Activated CD4-positive, alpha-beta memory T cell treated with anti-CD3 and anti-CD28 coated beads, Interleukin-2, amount 10 ng/mL, durations not matched to agents 7 days and 5 days (primary cell): ENCODE measurements around the gene TSPAN9. TPM values are rescaled to one million over a fixed set of nuclear protein-coding genes. Genes with fewer than 3 reads are reported as not detected.

Source experiments
- CTCF ChIA-PET: fragments of 350-600 bp; sonication (Branson Sonifier 250); formaldehyde crosslinking; loops from one replicate; lab custom pipeline; 2021; ENCODE audit warnings: antibody characterized with exemption, inconsistent platforms; lab: Charles Lee
- POLR2A ChIA-PET: fragments of 350-600 bp; sonication (Branson Sonifier 250); formaldehyde crosslinking; loops from one replicate; lab custom pipeline; 2021; ENCODE audit warnings: antibody characterized with exemption; lab: Charles Lee
- DNase-seq: peaks from one replicate; pipeline ENCODE4 v3.0.0-alpha.2; 2020
- H3K27ac Mint-ChIP-seq: one replicate; pipeline ENCODE4 v1.8.0; 2021; ENCODE audit warnings: mild to moderate bottlenecking, mixed read lengths
- H3K27me3 Mint-ChIP-seq: one replicate; pipeline ENCODE4 v1.8.0; 2021; ENCODE audit warnings: mixed read lengths
- H3K36me3 Mint-ChIP-seq: one replicate; pipeline ENCODE4 v1.8.0; 2021; ENCODE audit warnings: low read depth, mixed read lengths
- H3K4me1 Mint-ChIP-seq: one replicate; pipeline ENCODE4 v1.8.0; 2021; ENCODE audit warnings: mixed read lengths
- H3K4me3 Mint-ChIP-seq: one replicate; pipeline ENCODE4 v1.8.0; 2021; ENCODE audit warnings: mild to moderate bottlenecking, mixed read lengths
- H3K9me3 Mint-ChIP-seq: one replicate; pipeline ENCODE4 v1.8.0; 2021; ENCODE audit warnings: mixed read lengths
- total RNA-seq, 2 experiments: library from RNA; stranded (reverse); gene quantifications; one replicate each; pipeline ENCODE4 v1.2.3, GENCODE V29; 2021

TSPAN9 gene
- total RNA-seq, 2 experiments from 2014 or later = 0.18 to 0.28 TPM

- Mint-ChIP-seq H3K27ac (no peak overlapping the region), H3K9me3 (no peaks in the 10 kb centered on the region), H3K27me3 (peaks cover 6% of the 10 kb centered on the region), H3K4me3 (no peak overlapping the region), H3K4me1 (peaks cover 7% of the 10 kb centered on the region), H3K36me3 (no peaks in the 10 kb centered on the region)
- ChIA-PET POLR2A (no interaction called here), CTCF (no interaction called here)
- no peak for DNase-seq
Measured at GRCh38 chr12:3247077-3247476, 169.9 kb downstream of the TSPAN9 start.

DNA sequence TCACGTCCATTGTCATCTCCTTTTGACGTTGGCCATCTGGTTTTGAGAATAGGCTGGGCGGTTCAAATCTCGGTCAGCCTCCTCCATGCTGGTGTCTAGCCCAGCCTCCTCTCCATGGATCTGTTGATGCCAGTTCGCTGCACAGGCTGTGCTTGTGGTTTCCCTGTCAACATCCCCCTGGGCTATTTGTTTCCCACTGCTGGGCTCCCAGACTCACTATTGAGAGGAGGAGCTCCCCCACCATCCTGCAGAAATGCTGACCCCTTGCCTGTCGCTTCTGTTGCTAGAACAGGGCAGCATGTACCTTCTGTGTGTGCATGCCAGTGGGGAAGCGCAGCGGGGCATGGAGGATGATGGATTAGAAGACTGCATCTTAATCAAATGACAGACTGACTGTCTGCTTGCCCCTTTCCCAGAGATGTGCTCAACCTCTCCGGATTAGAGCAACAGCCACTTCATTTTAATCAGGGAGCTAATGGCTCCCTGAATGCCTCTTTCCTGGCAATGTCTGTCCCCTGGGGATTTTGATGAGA, 170.5 kb downstream of the TSPAN9 start:
- ChIA-PET CTCF (no interaction called here), POLR2A (no interaction called here)
- H3K27me3 Mint-ChIP-seq = peaks cover 5% of the 10 kb centered on the region
- H3K27ac Mint-ChIP-seq = no peak overlapping the region
- DNase-seq = no peak
- H3K4me3 Mint-ChIP-seq = no peak overlapping the region
- H3K4me1 Mint-ChIP-seq = peaks cover 7% of the 10 kb centered on the region
- no peaks in the 10 kb centered on the region for H3K9me3 Mint-ChIP-seq
- no peaks in the 10 kb centered on the region for H3K36me3 Mint-ChIP-seq

GRCh38 chr12:3249081-3249800, 172.1 kb downstream of the TSPAN9 start:
- H3K27me3 Mint-ChIP-seq = peaks cover 4% of the 10 kb centered on the region
- no peak overlapping the region for H3K27ac Mint-ChIP-seq
- peaks cover 7% of the 10 kb centered on the region for H3K4me1 Mint-ChIP-seq
- no peak for DNase-seq
- no peaks in the 10 kb centered on the region for H3K36me3 Mint-ChIP-seq
- no peaks in the 10 kb centered on the region for H3K9me3 Mint-ChIP-seq
- CTCF ChIA-PET = no interaction called here
- POLR2A ChIA-PET = no interaction called here
- H3K4me3 Mint-ChIP-seq = no peak overlapping the region

DNA sequence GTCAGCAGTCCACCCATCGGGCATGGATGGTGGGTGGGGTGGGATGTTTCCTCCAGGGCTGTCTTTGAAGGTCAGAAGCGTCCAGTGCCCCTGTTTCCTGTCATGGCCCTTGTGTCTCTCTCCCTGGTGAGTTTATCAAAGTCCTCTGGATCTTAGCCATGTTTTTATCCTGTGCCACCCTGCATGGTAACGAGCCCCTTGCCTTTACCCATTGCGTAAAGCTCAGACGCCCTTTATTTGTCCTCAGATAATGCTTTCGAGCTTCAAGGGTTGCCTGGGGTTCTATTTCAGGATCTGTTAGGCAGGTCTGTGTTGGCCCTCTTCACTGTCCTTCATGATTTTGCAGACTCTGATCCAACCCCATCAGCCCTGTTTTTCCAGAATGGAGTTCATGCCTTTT, 172.9 kb downstream of the TSPAN9 start:
- DNase-seq = no peak
- H3K4me3 Mint-ChIP-seq = no peak overlapping the region
- peaks cover 4% of the 10 kb centered on the region for H3K27me3 Mint-ChIP-seq
- CTCF ChIA-PET = no interaction called here
- H3K27ac Mint-ChIP-seq = no peak overlapping the region
- peaks cover 7% of the 10 kb centered on the region for H3K4me1 Mint-ChIP-seq
- H3K9me3 Mint-ChIP-seq = no peaks in the 10 kb centered on the region
- no peaks in the 10 kb centered on the region for H3K36me3 Mint-ChIP-seq
- POLR2A ChIA-PET = no interaction called here

DNA sequence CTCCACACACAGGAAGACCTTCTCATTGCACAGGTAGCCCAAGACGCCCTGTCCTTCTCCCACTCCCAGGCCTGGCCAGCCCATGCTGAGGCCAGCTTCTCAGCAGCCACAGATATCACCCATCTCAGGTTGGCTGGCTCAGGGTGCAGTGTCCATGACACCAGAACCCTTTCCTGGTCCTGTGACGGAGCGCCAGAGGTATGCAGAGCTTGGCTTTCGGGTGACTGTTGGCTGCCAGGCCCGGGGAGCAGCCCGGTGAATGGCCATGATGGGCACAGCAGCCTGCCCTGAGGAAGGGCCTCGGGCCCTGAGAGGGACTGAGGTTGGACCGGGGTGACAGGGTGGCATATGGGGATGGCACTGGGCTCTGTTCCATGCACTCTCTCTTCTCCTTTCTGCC, 173.4 kb downstream of the TSPAN9 start:
- no peaks in the 10 kb centered on the region for H3K36me3 Mint-ChIP-seq
- POLR2A ChIA-PET = no interaction called here
- peaks cover 4% of the 10 kb centered on the region for H3K27me3 Mint-ChIP-seq
- H3K4me3 Mint-ChIP-seq = no peak overlapping the region
- CTCF ChIA-PET = no interaction called here
- DNase-seq = no peak
- H3K27ac Mint-ChIP-seq = no peak overlapping the region
- H3K4me1 Mint-ChIP-seq = peaks cover 7% of the 10 kb centered on the region
- H3K9me3 Mint-ChIP-seq = no peaks in the 10 kb centered on the region

DNA sequence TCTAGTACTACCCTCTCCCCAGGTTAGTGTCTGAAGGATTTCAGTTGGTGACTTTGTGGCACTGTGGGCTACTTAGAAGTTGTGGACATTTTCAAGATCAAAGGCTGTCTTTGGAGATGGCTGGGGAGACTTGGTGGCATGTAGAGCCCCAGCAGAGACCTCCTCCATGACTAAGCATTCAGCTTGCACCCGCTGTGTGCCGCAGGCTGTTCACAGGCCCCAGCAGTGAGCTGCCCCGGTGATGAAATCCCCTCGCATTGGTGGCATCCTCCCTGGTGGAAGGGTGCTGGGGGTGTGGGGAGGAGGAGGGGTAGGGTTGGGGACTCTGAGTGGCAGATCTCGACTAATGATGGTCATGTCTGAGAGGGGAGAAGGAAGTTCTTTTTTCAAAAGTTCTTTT, 173.9 kb downstream of the TSPAN9 start:
- peaks cover 4% of the 10 kb centered on the region for H3K27me3 Mint-ChIP-seq
- POLR2A ChIA-PET = no interaction called here
- CTCF ChIA-PET = no interaction called here
- H3K4me1 Mint-ChIP-seq = peaks cover 7% of the 10 kb centered on the region
- no peaks in the 10 kb centered on the region for H3K9me3 Mint-ChIP-seq
- H3K4me3 Mint-ChIP-seq = no peak overlapping the region
- no peaks in the 10 kb centered on the region for H3K36me3 Mint-ChIP-seq
- DNase-seq = no peak
- H3K27ac Mint-ChIP-seq = no peak overlapping the region

- POLR2A ChIA-PET = no interaction called here
- peaks cover 4% of the 10 kb centered on the region for H3K27me3 Mint-ChIP-seq
- H3K27ac Mint-ChIP-seq = no peak overlapping the region
- DNase-seq = no peak
- no peak overlapping the region for H3K4me3 Mint-ChIP-seq
- no peaks in the 10 kb centered on the region for H3K9me3 Mint-ChIP-seq
- H3K36me3 Mint-ChIP-seq = no peaks in the 10 kb centered on the region
- CTCF ChIA-PET = no interaction called here
- peaks cover 7% of the 10 kb centered on the region for H3K4me1 Mint-ChIP-seq
Measured at GRCh38 chr12:3251691-3252090, 174.5 kb downstream of the TSPAN9 start.

DNA sequence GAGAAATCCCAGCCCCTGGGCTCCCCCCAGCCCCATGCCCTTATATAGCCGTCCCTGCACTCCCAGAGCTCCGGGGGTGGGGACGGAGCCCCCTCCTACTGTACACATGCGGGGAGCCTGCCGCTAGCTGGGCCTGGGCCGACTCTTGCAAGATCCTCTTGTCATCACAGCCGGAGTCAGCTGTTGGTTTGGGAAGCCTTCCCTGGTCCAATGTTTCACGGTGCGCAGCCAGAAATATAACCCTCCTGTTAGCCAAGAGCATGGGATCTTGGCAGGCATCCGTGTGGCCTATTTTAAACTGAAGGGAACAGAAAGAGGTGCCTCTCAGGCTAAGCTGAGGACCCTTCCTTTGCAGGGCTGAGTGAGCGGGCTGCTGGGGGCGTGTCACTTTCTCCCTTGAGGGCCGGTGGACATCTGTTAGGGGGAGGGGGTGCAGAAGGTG, 175.3 kb downstream of the TSPAN9 start:
- Mint-ChIP-seq H3K9me3 (no peaks in the 10 kb centered on the region), H3K4me1 (peaks cover 7% of the 10 kb centered on the region), H3K4me3 (no peak overlapping the region), H3K36me3 (no peaks in the 10 kb centered on the region), H3K27ac (no peak overlapping the region), H3K27me3 (peaks cover 4% of the 10 kb centered on the region)
- CTCF ChIA-PET = no interaction called here
- POLR2A ChIA-PET = no interaction called here
- DNase-seq = no peak

GRCh38 chr12:3253682-3254275, 176.6 kb downstream of the TSPAN9 start:
- peaks cover 7% of the 10 kb centered on the region for H3K4me1 Mint-ChIP-seq
- ChIA-PET POLR2A (no interaction called here), CTCF (no interaction called here)
- H3K27ac Mint-ChIP-seq = no peak overlapping the region
- no peaks in the 10 kb centered on the region for H3K9me3 Mint-ChIP-seq
- no peak for DNase-seq
- no peak overlapping the region for H3K4me3 Mint-ChIP-seq
- H3K36me3 Mint-ChIP-seq = no peaks in the 10 kb centered on the region
- peaks cover 4% of the 10 kb centered on the region for H3K27me3 Mint-ChIP-seq

DNA sequence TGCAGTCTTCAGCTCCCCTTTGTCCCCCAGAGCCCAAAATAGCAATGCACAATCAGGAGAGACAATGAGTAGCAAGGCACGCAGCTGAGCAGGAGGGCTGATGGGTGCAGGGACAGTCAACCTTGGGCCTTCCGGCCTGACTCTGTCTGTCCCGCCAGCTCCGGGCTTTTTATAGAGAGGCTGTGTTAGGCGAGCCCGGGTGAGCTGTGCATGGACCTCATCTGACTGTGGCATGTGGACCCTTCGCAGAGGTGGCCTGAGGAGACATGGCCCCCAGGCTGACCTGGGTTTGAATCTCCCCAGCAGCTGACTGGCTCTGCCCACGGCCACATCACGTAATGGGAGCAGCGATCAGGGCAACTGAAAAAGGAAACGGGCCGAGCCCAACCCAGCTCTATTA, 177.9 kb downstream of the TSPAN9 start:
- Mint-ChIP-seq H3K36me3 (no peaks in the 10 kb centered on the region), H3K27me3 (peaks cover 4% of the 10 kb centered on the region), H3K4me3 (no peak overlapping the region), H3K9me3 (no peaks in the 10 kb centered on the region), H3K27ac (no peak overlapping the region), H3K4me1 (no peaks in the 10 kb centered on the region)
- no peak for DNase-seq
- CTCF ChIA-PET = no interaction called here
- POLR2A ChIA-PET = no interaction called here

DNA sequence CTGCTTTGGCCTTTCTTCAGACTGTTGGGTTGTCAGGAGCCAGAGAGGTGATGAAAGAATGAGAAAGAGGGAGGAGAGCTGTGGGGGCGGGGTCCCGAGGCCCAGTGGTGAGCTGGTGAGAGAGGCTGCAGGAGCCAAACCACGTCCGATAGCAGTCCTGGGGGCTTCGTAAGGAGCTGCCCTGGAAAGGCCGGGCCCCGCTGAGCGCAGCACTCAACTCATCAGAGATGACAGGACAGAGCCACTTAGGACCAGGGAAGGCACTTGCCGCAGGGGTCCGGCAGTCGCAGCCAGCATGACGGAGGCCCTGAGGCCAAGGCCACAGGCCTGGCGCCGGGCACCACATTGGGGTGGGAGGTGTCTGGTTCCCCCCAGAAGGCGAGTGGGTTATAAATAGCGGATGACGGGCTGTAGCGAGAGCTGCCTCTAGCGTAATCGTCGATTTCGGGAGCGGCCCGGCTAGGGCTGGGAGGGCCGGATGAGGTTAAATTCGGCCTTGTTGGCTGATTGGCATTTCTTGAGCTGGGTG, 179.0 kb downstream of the TSPAN9 start:
- POLR2A ChIA-PET = no interaction called here

DNA sequence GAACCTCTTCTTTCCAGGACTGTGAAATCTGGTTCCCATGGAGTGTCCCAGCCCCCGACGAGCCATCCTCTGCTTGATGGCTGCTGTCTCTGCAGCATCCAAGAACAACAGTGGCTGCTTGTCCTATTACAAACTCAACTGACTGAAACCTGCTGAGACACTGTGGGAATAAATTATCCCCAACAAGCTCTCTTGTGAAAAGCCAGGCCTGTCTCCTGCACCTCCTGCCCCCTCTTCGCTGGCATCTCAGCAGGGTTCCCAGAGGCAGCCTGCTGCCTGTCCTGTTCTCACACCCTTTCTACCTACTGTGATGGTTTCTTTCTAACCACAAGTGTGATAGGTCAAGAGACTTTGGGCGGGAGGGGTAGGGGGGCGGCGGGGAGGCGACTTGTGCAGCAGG, 180.2 kb downstream of the TSPAN9 start:
- Mint-ChIP-seq H3K36me3 (no peaks in the 10 kb centered on the region), H3K4me3 (no peak overlapping the region), H3K27me3 (no peaks in the 10 kb centered on the region), H3K4me1 (no peaks in the 10 kb centered on the region), H3K9me3 (no peaks in the 10 kb centered on the region), H3K27ac (no peak overlapping the region)
- POLR2A ChIA-PET = no interaction called here
- CTCF ChIA-PET = no interaction called here
- no peak for DNase-seq

More for the DNA sequence above, 179.0 kb downstream of the TSPAN9 start:
- Mint-ChIP-seq H3K4me1 (no peaks in the 10 kb centered on the region), H3K9me3 (no peaks in the 10 kb centered on the region), H3K27ac (no peak overlapping the region), H3K36me3 (no peaks in the 10 kb centered on the region), H3K4me3 (no peak overlapping the region), H3K27me3 (no peaks in the 10 kb centered on the region)
- DNase-seq = no peak
- CTCF ChIA-PET = interaction anchor here (1.2 kb wide), 1 partner anchor 19 kb away, joined by 3 read pairs; no protein-coding TSS in a partner anchor

DNA sequence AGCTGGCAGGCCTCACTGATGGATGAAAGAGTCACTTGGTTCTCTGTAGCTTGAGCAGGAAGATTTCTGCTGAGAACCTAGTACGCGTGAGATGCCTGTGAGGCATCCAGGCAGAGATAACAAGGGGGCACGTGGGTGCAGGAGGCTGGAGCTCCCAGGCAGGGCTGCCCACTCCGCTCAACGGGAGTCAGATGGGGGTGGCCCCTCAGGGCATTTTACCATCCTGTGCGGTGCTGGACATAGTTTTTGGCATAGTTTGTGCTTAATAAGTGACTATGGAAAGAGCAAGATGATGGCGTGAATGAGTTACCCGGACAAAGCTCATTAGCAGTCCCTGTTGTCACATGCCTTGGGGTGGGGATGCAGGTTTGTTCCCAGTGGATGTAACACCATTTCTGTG, 182.8 kb downstream of the TSPAN9 start:
- H3K4me1 Mint-ChIP-seq = no peaks in the 10 kb centered on the region
- no peak for DNase-seq
- POLR2A ChIA-PET = no interaction called here
- no peak overlapping the region for H3K27ac Mint-ChIP-seq
- no peaks in the 10 kb centered on the region for H3K27me3 Mint-ChIP-seq
- CTCF ChIA-PET = no interaction called here
- H3K9me3 Mint-ChIP-seq = no peaks in the 10 kb centered on the region
- no peaks in the 10 kb centered on the region for H3K36me3 Mint-ChIP-seq
- no peak overlapping the region for H3K4me3 Mint-ChIP-seq
